H9 (cell line): ENCODE measurements around the gene ULK3. TPM values are rescaled to one million over a fixed set of nuclear protein-coding genes. Genes with fewer than 3 reads are reported as not detected.

Source experiments
- DNase-seq: peaks from one replicate; pipeline ENCODE4 v3.0.0-alpha.2; 2017
- H2AFZ ChIP-seq: one replicate; pipeline ENCODE4 v1.6.1; 2013; ENCODE audit warnings: mild to moderate bottlenecking, low read length, control low read depth, moderate library complexity
- H2AK5ac ChIP-seq: 2 replicates; pipeline ENCODE4 v1.6.1; 2013; ENCODE audit warnings: low read length, control low read depth, mixed read lengths; ENCODE audit not compliant: insufficient read length
- H2BK120ac ChIP-seq: one replicate; pipeline ENCODE4 v1.6.1; 2013; ENCODE audit warnings: low read depth, mild to moderate bottlenecking, low read length, control low read depth, inconsistent platforms; ENCODE audit not compliant: poor library complexity, severe bottlenecking
- H2BK12ac ChIP-seq: 2 replicates; pipeline ENCODE4 v1.6.1; 2013; ENCODE audit warnings: low read length, control low read depth, mixed read lengths, low read depth; ENCODE audit not compliant: insufficient read length
- H2BK15ac ChIP-seq: 2 replicates; pipeline ENCODE4 v1.6.1; 2013; ENCODE audit warnings: low read depth, low read length, control low read depth
- H2BK20ac ChIP-seq: one replicate; pipeline ENCODE4 v1.6.1; 2013; ENCODE audit warnings: low read depth, mild to moderate bottlenecking, low read length, control low read depth, inconsistent platforms; ENCODE audit not compliant: poor library complexity, severe bottlenecking
- H2BK5ac ChIP-seq: 2 replicates; pipeline ENCODE4 v1.6.1; 2013; ENCODE audit warnings: low read length, control low read depth, mixed read lengths; ENCODE audit not compliant: insufficient read length
- H3K14ac ChIP-seq: 2 replicates; pipeline ENCODE4 v1.6.1; 2013; ENCODE audit warnings: low read length, control low read depth; ENCODE audit not compliant: insufficient read depth
- H3K18ac ChIP-seq: 2 replicates; pipeline ENCODE4 v1.6.1; 2013; ENCODE audit warnings: low read depth, mild to moderate bottlenecking, mixed read lengths, low read length, control low read depth; ENCODE audit not compliant: insufficient read length
- H3K23ac ChIP-seq: 2 replicates; pipeline ENCODE4 v1.6.1; 2013; ENCODE audit warnings: low read length, control low read depth, mixed read lengths, low read depth; ENCODE audit not compliant: insufficient read length
- H3K23me2 ChIP-seq: 2 replicates; pipeline ENCODE4 v1.6.1; 2013; ENCODE audit warnings: low read depth, mild to moderate bottlenecking, mixed read lengths, low read length, control low read depth; ENCODE audit not compliant: insufficient read length, poor library complexity, severe bottlenecking
- H3K27ac ChIP-seq: 2 replicates; pipeline ENCODE4 v1.5.1; 2013; ENCODE audit warnings: low read length, control low read depth, mixed read lengths, low read depth; ENCODE audit not compliant: insufficient read length
- H3K27me3 ChIP-seq: 2 replicates; pipeline ENCODE4 v1.6.1; 2013; ENCODE audit warnings: low read length, control low read depth, inconsistent platforms; ENCODE audit not compliant: insufficient read depth
- H3K4ac ChIP-seq: 2 replicates; pipeline ENCODE4 v1.6.1; 2013; ENCODE audit warnings: low read depth, mild to moderate bottlenecking, control low read depth, inconsistent platforms, low read length, moderate library complexity
- H3K4me1 ChIP-seq: 2 replicates; pipeline ENCODE4 v1.6.1; 2013; ENCODE audit warnings: low read length, control low read depth, inconsistent platforms; ENCODE audit not compliant: insufficient read depth
- H3K4me2 ChIP-seq: 2 replicates; pipeline ENCODE4 v1.6.1; 2013; ENCODE audit warnings: low read length, control low read depth, mixed read lengths; ENCODE audit not compliant: insufficient read length, insufficient read depth
- H3K56ac ChIP-seq: 2 replicates; pipeline ENCODE4 v1.6.1; 2013; ENCODE audit warnings: low read depth, mild to moderate bottlenecking, mixed read lengths, low read length, control low read depth; ENCODE audit not compliant: insufficient read length
- H3K79me1 ChIP-seq: 2 replicates; pipeline ENCODE4 v1.6.1; 2013; ENCODE audit warnings: low read depth, mild to moderate bottlenecking, moderate library complexity, low read length, control low read depth, inconsistent platforms; ENCODE audit not compliant: insufficient read depth, poor library complexity, severe bottlenecking
- H3K79me2 ChIP-seq: 2 replicates; pipeline ENCODE4 v1.6.1; 2013; ENCODE audit warnings: low read length, control low read depth, inconsistent platforms; ENCODE audit not compliant: insufficient read depth
- H3K9ac ChIP-seq: 2 replicates; pipeline ENCODE4 v1.6.1; 2013; ENCODE audit warnings: low read length, control low read depth, mixed read lengths; ENCODE audit not compliant: insufficient read length; ENCODE audit errors: extremely low read depth
- H3K9me3 ChIP-seq: one replicate; pipeline ENCODE4 v1.6.1; 2013; ENCODE audit warnings: low read depth, low read length, inconsistent platforms; ENCODE audit not compliant: control insufficient read depth
- H3T11ph ChIP-seq: one replicate; pipeline ENCODE4 v1.6.1; 2013; ENCODE audit warnings: mild to moderate bottlenecking, low read length, control low read depth, inconsistent platforms
- H4K20me1 ChIP-seq: one replicate; pipeline ENCODE4 v1.6.1; 2013; ENCODE audit not compliant: control insufficient read depth, insufficient read length, insufficient read depth
- H4K5ac ChIP-seq: 2 replicates; pipeline ENCODE4 v1.6.1; 2013; ENCODE audit warnings: low read depth, mild to moderate bottlenecking, mixed read lengths, low read length, control low read depth; ENCODE audit not compliant: insufficient read length
- H4K8ac ChIP-seq: replicated peaks from 2 replicates; pipeline ENCODE4 v1.6.1; 2013; ENCODE audit warnings: low read length, control low read depth, mixed read lengths, low read depth; ENCODE audit not compliant: insufficient read length
- H4K91ac ChIP-seq: 2 replicates; pipeline ENCODE4 v1.6.1; 2013; ENCODE audit warnings: low read depth, mild to moderate bottlenecking, moderate library complexity, mixed read lengths, low read length, control low read depth; ENCODE audit not compliant: insufficient read length
- H3K27ac Mint-ChIP-seq, 3 experiments: 2 replicates in 2 of 3; 3 replicates in 1 of 3; pipeline ENCODE4 v1.8.0; 2020 to 2021; ENCODE audit warnings: mixed read lengths in 3 of 3, mild to moderate bottlenecking in 1 of 3, moderate library complexity in 1 of 3
- H3K27me3 Mint-ChIP-seq: 2 replicates; pipeline ENCODE4 v1.8.0; 2021; ENCODE audit warnings: low read depth, mild to moderate bottlenecking, moderate library complexity, mixed read lengths
- H3K36me3 Mint-ChIP-seq, 3 experiments: 2 replicates in 2 of 3; 3 replicates in 1 of 3; pipeline ENCODE4 v1.8.0; 2020 to 2021; ENCODE audit warnings: low read depth in 3 of 3, mixed read lengths in 3 of 3; ENCODE audit not compliant: insufficient read depth in 1 of 3
- H3K4me1 Mint-ChIP-seq, 2 experiments: 2 replicates each; pipeline ENCODE4 v1.8.0; 2020; ENCODE audit warnings: mixed read lengths in 2 of 2
- H3K4me3 Mint-ChIP-seq, 2 experiments: 2 replicates in 1 of 2; 3 replicates in 1 of 2; pipeline ENCODE4 v1.8.0; 2020 to 2021; ENCODE audit warnings: mild to moderate bottlenecking in 2 of 2, mixed read lengths in 2 of 2, moderate library complexity in 1 of 2
- H3K9me3 Mint-ChIP-seq, 2 experiments: 2 replicates in 1 of 2; 3 replicates in 1 of 2; pipeline ENCODE4 v1.8.0; 2020; ENCODE audit warnings: mild to moderate bottlenecking in 2 of 2, mixed read lengths in 2 of 2, moderate library complexity in 1 of 2
- WGBS: extraction: QIAGEN DNeasy Blood & Tissue Kit; methylation state at CpG from one replicate; pipeline ENCODE4 v1.1.7; 2013; ENCODE audit warnings: missing lambda C conversion rate, low lambda C conversion rate, mixed read lengths; ENCODE audit not compliant: insufficient read length; ENCODE audit errors: extremely low coverage; 5-methylcytosine and 5-hydroxymethylcytosine counted together
- total RNA-seq: library from RNA; stranded (reverse); gene quantifications from 2 replicates; pipeline ENCODE4 v1.2.1, GENCODE V29; 2021
- TF ChIP-seq, protein P1 (sequence below): fragments of 200-600 bp; sonication (generic); conservative IDR thresholded peaks from 3 replicates; pipeline ENCODE4 v1.8.0; 2021; ENCODE audit warnings: antibody characterized with exemption, mild to moderate bottlenecking

ULK3 gene
- total RNA-seq, 1 experiment from 2014 or later, result 34.0 TPM

DNA sequence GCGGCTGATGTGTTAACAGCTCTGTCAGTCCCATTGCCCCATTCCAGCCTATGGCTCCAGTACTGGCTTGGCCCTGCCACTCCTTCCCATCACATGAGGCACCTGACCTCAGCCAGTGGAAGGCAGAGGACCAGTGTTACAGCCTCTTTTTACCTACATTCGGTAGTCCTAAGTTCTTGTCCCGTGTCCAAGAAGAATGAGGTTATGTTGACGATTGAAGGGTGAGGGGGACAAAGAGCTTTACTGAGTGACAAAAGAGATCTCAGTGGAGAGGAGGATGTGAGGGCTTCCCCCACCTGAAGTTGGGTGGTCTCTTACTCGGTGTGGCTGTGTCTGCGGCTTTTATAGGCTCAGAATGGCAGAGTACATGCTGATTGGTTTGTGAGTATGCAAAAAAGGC is 39.6 kb upstream of the ULK3 start:
- Histone ChIP-seq H3K4me2 (no peak overlapping the region), H3K79me1 (no peaks in the 10 kb centered on the region), H3K4ac (no peak overlapping the region), H4K5ac (no peak overlapping the region), H2AFZ (no peak overlapping the region), H3K23ac (no peak overlapping the region), H3K27ac (no peak overlapping the region), H2BK120ac (no peak overlapping the region), H3K18ac (no peak overlapping the region), H3K27me3 (no peaks in the 10 kb centered on the region), H2BK20ac (no peak overlapping the region), H4K91ac (no peak overlapping the region), H2AK5ac (no peak overlapping the region), H3K9ac (no peak overlapping the region), H3T11ph (no peak overlapping the region), H3K56ac (no peak overlapping the region), H4K20me1 (no peaks in the 10 kb centered on the region), H4K8ac (no peak overlapping the region), H3K9me3 (peaks cover 11% of the 10 kb centered on the region), H3K79me2 (no peaks in the 10 kb centered on the region), H2BK15ac (no peak overlapping the region), H2BK12ac (no peak overlapping the region), H2BK5ac (no peak overlapping the region), H3K23me2 (no peaks in the 10 kb centered on the region), H3K4me1 (no peaks in the 10 kb centered on the region), H3K14ac (no peak overlapping the region)
- no CpG with 5 or more reads among the region's 6 CpGs for WGBS
- no peak overlapping the region for H3K27ac Mint-ChIP-seq
- no peak for DNase-seq
- peaks cover 2 to 9% of the 10 kb centered on the region in 2 experiments; a peak in 2 of 4 replicates for H3K4me1 Mint-ChIP-seq
- no peak overlapping the region for H3K4me3 Mint-ChIP-seq
- peaks cover 0 to 8% (median 6%) of the 10 kb centered on the region in 3 experiments; a peak in 4 of 7 replicates for H3K36me3 Mint-ChIP-seq
- TF ChIP-seq, protein P1, sequence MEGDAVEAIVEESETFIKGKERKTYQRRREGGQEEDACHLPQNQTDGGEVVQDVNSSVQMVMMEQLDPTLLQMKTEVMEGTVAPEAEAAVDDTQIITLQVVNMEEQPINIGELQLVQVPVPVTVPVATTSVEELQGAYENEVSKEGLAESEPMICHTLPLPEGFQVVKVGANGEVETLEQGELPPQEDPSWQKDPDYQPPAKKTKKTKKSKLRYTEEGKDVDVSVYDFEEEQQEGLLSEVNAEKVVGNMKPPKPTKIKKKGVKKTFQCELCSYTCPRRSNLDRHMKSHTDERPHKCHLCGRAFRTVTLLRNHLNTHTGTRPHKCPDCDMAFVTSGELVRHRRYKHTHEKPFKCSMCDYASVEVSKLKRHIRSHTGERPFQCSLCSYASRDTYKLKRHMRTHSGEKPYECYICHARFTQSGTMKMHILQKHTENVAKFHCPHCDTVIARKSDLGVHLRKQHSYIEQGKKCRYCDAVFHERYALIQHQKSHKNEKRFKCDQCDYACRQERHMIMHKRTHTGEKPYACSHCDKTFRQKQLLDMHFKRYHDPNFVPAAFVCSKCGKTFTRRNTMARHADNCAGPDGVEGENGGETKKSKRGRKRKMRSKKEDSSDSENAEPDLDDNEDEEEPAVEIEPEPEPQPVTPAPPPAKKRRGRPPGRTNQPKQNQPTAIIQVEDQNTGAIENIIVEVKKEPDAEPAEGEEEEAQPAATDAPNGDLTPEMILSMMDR, result no peak
- peaks cover 6 to 9% of the 10 kb centered on the region in 2 experiments; a peak in 4 of 5 replicates for H3K9me3 Mint-ChIP-seq
- H3K27me3 Mint-ChIP-seq, result peaks cover 5% of the 10 kb centered on the region
